IMR-90 (cell line): ENCODE data around the gene INPP5F. TPM values are rescaled to one million over a fixed set of nuclear protein-coding genes. Genes with fewer than 3 reads are reported as not detected.

Experiments
- ATAC-seq: fragments of 200-7000 bp; cut with Tn5 transposase; 2 replicates; pipeline ENCODE4 v1.9.1; 2020; ENCODE audit warnings: low read depth, mild to moderate bottlenecking, moderate library complexity
- BruUV-seq: library from RNA; stranded (reverse); fragments of 400-500 nt; replicated peaks from 2 replicates; lab custom pipeline; 2021; lab: Mats Ljungman, UMichigan
- CTCF ChIA-PET: fragments of 300-600 bp; formaldehyde crosslinking; extraction: SDS; loops from one replicate; lab custom pipeline; 2021; ENCODE audit warnings: antibody characterized with exemption; lab: Yijun Ruan, JAX
- POLR2A ChIA-PET: fragments of 300-600 bp; sonication (Branson Sonifier 250); formaldehyde crosslinking; loops from one replicate; lab custom pipeline; 2022; ENCODE audit warnings: antibody characterized with exemption; ENCODE audit not compliant: unreplicated experiment; lab: Charles Lee
- DNase-seq: peaks from one replicate; pipeline ENCODE4 v3.0.0; 2013
- H2AFZ ChIP-seq: replicated peaks from 2 replicates; pipeline ENCODE3; 2013; ENCODE audit warnings: low read length, mild to moderate bottlenecking; ENCODE audit not compliant: poor library complexity
- H2AK5ac ChIP-seq: 2 replicates; pipeline ENCODE4 v1.6.1; 2013; ENCODE audit warnings: low read depth, low read length, inconsistent platforms
- H2AK9ac ChIP-seq: replicated peaks from 2 replicates; pipeline ENCODE3; 2013; ENCODE audit warnings: mild to moderate bottlenecking, low read depth, low read length, moderate library complexity; ENCODE audit not compliant: poor library complexity
- H2BK120ac ChIP-seq: 2 replicates; pipeline ENCODE4 v1.6.1; 2013; ENCODE audit warnings: low read depth, low read length, inconsistent platforms
- H2BK15ac ChIP-seq: 3 replicates; pipeline ENCODE4 v1.6.1; 2013; ENCODE audit warnings: low read depth, low read length, inconsistent platforms
- H2BK20ac ChIP-seq: 2 replicates; pipeline ENCODE4 v1.6.1; 2013; ENCODE audit warnings: low read depth, mild to moderate bottlenecking, inconsistent platforms, low read length, moderate library complexity
- H2BK5ac ChIP-seq: 2 replicates; pipeline ENCODE4 v1.6.1; 2013; ENCODE audit warnings: mild to moderate bottlenecking, low read depth, low read length, inconsistent platforms; ENCODE audit not compliant: poor library complexity, severe bottlenecking
- H3K14ac ChIP-seq: replicated peaks from 2 replicates; pipeline ENCODE4 v1.6.1; 2013; ENCODE audit warnings: low read depth, low read length, inconsistent platforms
- H3K18ac ChIP-seq: 2 replicates; pipeline ENCODE4 v1.6.1; 2013; ENCODE audit warnings: low read depth, low read length, control low read depth
- H3K23ac ChIP-seq: 2 replicates; pipeline ENCODE4 v1.6.1; 2013; ENCODE audit warnings: low read depth, low read length, inconsistent platforms
- H3K27ac ChIP-seq: 2 replicates; pipeline ENCODE4 v1.5.1; 2013; ENCODE audit warnings: mild to moderate bottlenecking, control low read depth, low read length; ENCODE audit not compliant: insufficient read depth
- H3K27me3 ChIP-seq: 2 replicates; pipeline ENCODE4 v1.6.1; 2013; ENCODE audit warnings: low read length; ENCODE audit not compliant: control insufficient read depth, insufficient read depth
- H3K36me3 ChIP-seq: 2 replicates; pipeline ENCODE4 v1.6.1; 2013; ENCODE audit warnings: low read length, mixed read lengths; ENCODE audit not compliant: control insufficient read depth, insufficient read depth
- H3K4ac ChIP-seq: 2 replicates; pipeline ENCODE4 v1.6.1; 2013; ENCODE audit warnings: low read depth, low read length, inconsistent platforms
- H3K4me1 ChIP-seq: 2 replicates; pipeline ENCODE4 v1.6.1; 2013; ENCODE audit warnings: low read length, mixed read lengths; ENCODE audit not compliant: control insufficient read depth, insufficient read depth
- H3K4me2 ChIP-seq: 2 replicates; pipeline ENCODE4 v1.6.1; 2013; ENCODE audit warnings: low read depth, mild to moderate bottlenecking, control low read depth, low read length, moderate library complexity
- H3K4me3 ChIP-seq: 2 replicates; pipeline ENCODE4 v1.5.1; 2013; ENCODE audit warnings: low read depth, mild to moderate bottlenecking, control low read depth, low read length, moderate library complexity; ENCODE audit not compliant: insufficient read depth
- H3K56ac ChIP-seq: 2 replicates; pipeline ENCODE4 v1.6.1; 2013; ENCODE audit warnings: low read length, inconsistent platforms; ENCODE audit not compliant: insufficient read depth; ENCODE audit errors: extremely low read depth
- H3K79me1 ChIP-seq, 2 experiments: 2 replicates each; pipeline ENCODE4 v1.6.1; 2013; ENCODE audit warnings: low read length in 2 of 2, inconsistent platforms in 1 of 2, low read depth in 1 of 2
- H3K9ac ChIP-seq: 2 replicates; pipeline ENCODE4 v1.6.1; 2013; ENCODE audit warnings: low read depth, low read length, control low read depth
- H3K9me1 ChIP-seq: 2 replicates; pipeline ENCODE4 v1.6.1; 2013; ENCODE audit warnings: low read length, inconsistent platforms; ENCODE audit not compliant: insufficient read depth
- H3K9me3 ChIP-seq: 2 replicates; pipeline ENCODE4 v1.6.1; 2013; ENCODE audit warnings: low read length; ENCODE audit not compliant: control insufficient read depth, insufficient read depth
- H4K20me1 ChIP-seq: 2 replicates; pipeline ENCODE4 v1.6.1; 2013; ENCODE audit warnings: low read length, inconsistent platforms; ENCODE audit not compliant: insufficient read depth
- H4K5ac ChIP-seq: 2 replicates; pipeline ENCODE4 v1.6.1; 2013; ENCODE audit warnings: mild to moderate bottlenecking, low read depth, low read length, control low read depth
- H4K8ac ChIP-seq, 2 experiments: 2 replicates each; pipeline ENCODE4 v1.6.1; 2013; ENCODE audit warnings: low read depth in 2 of 2, low read length in 2 of 2, control low read depth in 1 of 2, inconsistent platforms in 1 of 2
- H4K91ac ChIP-seq: 2 replicates; pipeline ENCODE4 v1.6.1; 2013; ENCODE audit warnings: low read depth, low read length, inconsistent platforms; ENCODE audit not compliant: insufficient read depth
- CHD1 ChIP-seq: IDR thresholded peaks from 2 replicates; pipeline ENCODE4 v1.6.1; 2012; ENCODE audit warnings: low read depth, low read length, improper control_type of control experiment
- FOS ChIP-seq: fragments of 150-350 bp; IDR thresholded peaks from 2 replicates; pipeline ENCODE4 v1.6.1; 2016; ENCODE audit warnings: low read depth, low read length
- MAFK ChIP-seq: IDR thresholded peaks from 2 replicates; pipeline ENCODE4 v1.6.1; 2012; ENCODE audit warnings: low read depth, low read length, improper control_type of control experiment
- MAZ ChIP-seq: IDR thresholded peaks from 2 replicates; pipeline ENCODE4 v1.6.1; 2012; ENCODE audit warnings: low read depth, mild to moderate bottlenecking, low read length, improper control_type of control experiment, moderate library complexity, borderline replicate concordance
- MXI1 ChIP-seq: IDR thresholded peaks from 2 replicates; pipeline ENCODE4 v1.6.1; 2012; ENCODE audit warnings: low read depth, mild to moderate bottlenecking, low read length, moderate library complexity, borderline replicate concordance
- POLR2A ChIP-seq: IDR thresholded peaks from 2 replicates; pipeline ENCODE4 v1.6.1; 2012; ENCODE audit warnings: mild to moderate bottlenecking, low read depth, low read length
- RAD21 ChIP-seq: IDR thresholded peaks from 2 replicates; pipeline ENCODE4 v1.6.1; 2012; ENCODE audit warnings: low read length, improper control_type of control experiment
- RCOR1 ChIP-seq: IDR thresholded peaks from 2 replicates; pipeline ENCODE4 v1.6.1; 2012; ENCODE audit warnings: mild to moderate bottlenecking, low read length, improper control_type of control experiment; ENCODE audit not compliant: insufficient replicate concordance
- RFX5 ChIP-seq: IDR thresholded peaks from 2 replicates; pipeline ENCODE4 v1.8.0; 2012; ENCODE audit warnings: low read depth, mild to moderate bottlenecking, low read length, moderate library complexity
- SMC3 ChIP-seq: fragments of 150-350 bp; IDR thresholded peaks from 2 replicates; pipeline ENCODE4 v1.6.1; 2016; ENCODE audit warnings: low read depth, mild to moderate bottlenecking, antibody characterized with exemption, low read length, moderate library complexity
- WGBS, 2 experiments: methylation state at CpG; one replicate each; pipeline versions ENCODE4 v1.1.5 to v1.1.7; 2013; ENCODE audit warnings: missing lambda C conversion rate in 2 of 2; ENCODE audit not compliant: insufficient read length in 1 of 2; ENCODE audit errors: extremely low coverage in 2 of 2; 5-methylcytosine and 5-hydroxymethylcytosine counted together
- dilution Hi-C: fragments of 300-500 bp; cut with HindIII; formaldehyde crosslinking; loops from one replicate; pipeline ENCODE4 v1.14.3; 2018; ENCODE audit warnings: low sequenced_read_pairs; ENCODE audit not compliant: unreplicated experiment
- in situ Hi-C: fragments of 300-500 bp; cut with MboI; formaldehyde crosslinking; loops from 3 replicates; pipeline ENCODE4 v1.14.3; 2019; ENCODE audit warnings: low sequenced_read_pairs, inconsistent platforms, mixed read lengths
- intact Hi-C: fragments of 100-400 bp; cut with micrococcal nuclease; formaldehyde crosslinking; loops from 2 replicates; pipeline ENCODE4 v1.10.0; 2022
- polyA plus RNA-seq, 3 experiments: library from polyadenylated mRNA; depleted of rRNA; stranded (reverse); fragments of >200 nt; gene quantifications; 2 replicates each; pipeline ENCODE4 v1.2.3, GENCODE V29; 2012; ENCODE audit warnings: low replicate concordance in 1 of 3
- total RNA-seq: library from RNA; depleted of rRNA; stranded (reverse); fragments of >200 nt; gene quantifications from 2 replicates; pipeline ENCODE4 v1.2.3, GENCODE V29; 2012
- TF ChIP-seq, protein P1 (sequence below): fragments of 150-350 bp; IDR thresholded peaks from 2 replicates; pipeline ENCODE4 v1.6.1; 2017; ENCODE audit warnings: mild to moderate bottlenecking, antibody characterized with exemption, low read length, low read depth

INPP5F gene
- total and polyA plus RNA-seq, 2 of the 4 experiments (the other 2 are of a cell fraction): 19.0 to 29.6 TPM

DNA sequence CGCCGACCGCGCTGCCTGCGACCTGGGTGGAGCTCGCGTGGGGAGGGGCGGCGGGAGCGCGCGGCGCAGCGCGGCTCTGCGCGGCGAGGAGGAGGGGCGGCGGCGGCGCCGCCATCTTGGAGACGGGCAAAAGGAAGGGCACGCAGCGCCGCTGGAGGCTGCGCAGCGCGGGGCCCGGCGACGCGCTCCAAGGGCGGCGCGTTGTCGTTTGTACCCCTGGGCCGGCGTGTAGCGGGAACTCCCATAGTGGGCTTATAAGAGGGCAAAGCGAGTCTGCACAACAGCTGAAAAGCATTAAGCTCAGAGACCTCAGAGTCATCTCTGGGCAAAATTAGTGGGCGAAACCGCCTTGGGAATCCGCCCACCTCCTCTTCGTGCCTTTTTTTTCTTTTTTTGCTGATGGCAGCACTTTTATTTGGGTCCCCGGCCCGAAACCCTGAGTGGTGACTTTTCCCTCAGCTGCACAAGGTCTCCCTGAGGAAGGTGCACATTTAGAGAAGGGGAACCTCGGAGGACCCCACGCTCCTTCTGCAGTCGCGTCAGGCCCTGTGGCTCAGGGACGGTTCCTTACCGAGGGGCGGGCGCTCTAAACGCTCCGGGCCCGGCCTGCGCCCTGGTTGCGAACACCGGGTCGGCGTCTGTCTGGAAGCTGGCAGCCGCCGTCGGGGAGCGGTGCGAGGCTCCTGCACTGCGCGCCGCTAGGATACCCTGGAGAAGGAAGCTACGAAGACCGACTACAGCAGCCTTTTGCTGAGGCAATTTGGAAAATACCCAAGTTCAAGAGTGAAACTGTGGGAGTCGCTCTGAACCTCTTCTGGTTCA is 147.2 kb downstream of the INPP5F start:
- H3K14ac ChIP-seq: peak overlapping the region; percentile 75
- peaks cover 6 to 17% of the 10 kb centered on the region in 2 experiments; a peak in 2 of 4 replicates for H3K79me1 ChIP-seq
- H3K4me2 ChIP-seq: peak overlapping the region; percentile 90
- no peaks in the 10 kb centered on the region for H3K36me3 ChIP-seq
- H3K9me3 ChIP-seq: no peaks in the 10 kb centered on the region
- 5% methylated on average over 19 of the region's 75 CpGs; no CpG with 5 or more reads in 1 of the 2 experiments for WGBS, 2 experiments
- TF ChIP-seq SMC3 (no peak), CHD1 (no peak), MAZ (peak; percentile 93; the same call in 1 of the 2 replicates), POLR2A (no peak), MAFK (peak; percentile 100), MXI1 (peak; percentile 37; the same call in 1 of the 2 replicates), RCOR1 (peak; percentile 28), RAD21 (no peak), FOS (no peak), RFX5 (no peak)
- TF ChIP-seq, protein P1, sequence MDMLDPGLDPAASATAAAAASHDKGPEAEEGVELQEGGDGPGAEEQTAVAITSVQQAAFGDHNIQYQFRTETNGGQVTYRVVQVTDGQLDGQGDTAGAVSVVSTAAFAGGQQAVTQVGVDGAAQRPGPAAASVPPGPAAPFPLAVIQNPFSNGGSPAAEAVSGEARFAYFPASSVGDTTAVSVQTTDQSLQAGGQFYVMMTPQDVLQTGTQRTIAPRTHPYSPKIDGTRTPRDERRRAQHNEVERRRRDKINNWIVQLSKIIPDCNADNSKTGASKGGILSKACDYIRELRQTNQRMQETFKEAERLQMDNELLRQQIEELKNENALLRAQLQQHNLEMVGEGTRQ: no peak
- H3K27ac ChIP-seq: peak overlapping the region; percentile 66
- peak overlapping the region; percentile 63 for H3K56ac ChIP-seq
- POLR2A ChIA-PET: no interaction called here
- H2AFZ ChIP-seq: peak overlapping the region; percentile 95
- no peak overlapping the region for H2BK20ac ChIP-seq
- CTCF ChIA-PET: interaction anchor here (0.6 to 2.2 kb wide), 6 partner anchors 13 to 290 kb away, joined by 3 to 14 read pairs (median 4); no protein-coding TSS in a partner anchor
- in situ Hi-C loops (loop anchor here (25.0 kb wide), 1 partner anchor 686 kb away; the partner anchor contains the start of gene PRDX3), dilution Hi-C loops (no loop called here), intact Hi-C loops (loop anchor here (1.0 kb wide), 1 partner anchor 19 kb away; the partner anchor contains the start of gene SEC23IP)
- no peak overlapping the region for H2BK15ac ChIP-seq
- peak overlapping the region; percentile 55 for H3K4me3 ChIP-seq
- H3K4ac ChIP-seq: peak overlapping the region; percentile 68
- peak overlapping the region; percentile 53 for H4K91ac ChIP-seq
- H2AK9ac ChIP-seq: peak overlapping the region; percentile 74
- peak overlapping the region; percentile 86 for H4K5ac ChIP-seq
- H3K23ac ChIP-seq: peak overlapping the region; percentile 80
- 0 out of 2 replicates have a peak overlapping the region, but pooled peaks have one; percentile 3 for H2BK120ac ChIP-seq
- H4K8ac ChIP-seq: peak overlapping the region; percentile 91 to 93
- peak overlapping the region; percentile 52 for H2BK5ac ChIP-seq
- H3K9ac ChIP-seq: peak overlapping the region; percentile 69
- H2AK5ac ChIP-seq: no peak overlapping the region
- BruUV-seq: no TSS peak
- peaks cover 6% of the 10 kb centered on the region; the same call in 1 of the 2 replicates for H3K9me1 ChIP-seq
- no peaks in the 10 kb centered on the region for H3K27me3 ChIP-seq
- ATAC-seq (peak; percentile 96), DNase-seq (peak; percentile 80)
- H3K18ac ChIP-seq: peak overlapping the region; percentile 10
- peaks cover 32% of the 10 kb centered on the region for H4K20me1 ChIP-seq
- no peaks in the 10 kb centered on the region; the same call in 1 of the 2 replicates for H3K4me1 ChIP-seq
